Measurements from ENCODE around the gene RXRA. TPM values are rescaled to one million over a fixed set of nuclear protein-coding genes. Genes with fewer than 3 reads are reported as not detected.
A peak's percentile ranks its signal among the peaks of the same experiment; 100 is the strongest.

The RXRA gene
- total RNA-seq, 1 experiment from 2014 or later = 22.6 TPM

- DNase-seq (ENCODE audit: low read depth) = peak; percentile 34
Observed at GRCh38 chr9:134469041-134469875, 143.0 kb downstream of the RXRA start.

GRCh38 chr9:134472256-134472655 lies 146.0 kb downstream of the RXRA start:
- no peak for DNase-seq (ENCODE audit: low read depth)

- DNase-seq (ENCODE audit: low read depth) = no peak
Observed at GRCh38 chr9:134473141-134474054, 147.1 kb downstream of the RXRA start.

- no peak for DNase-seq (ENCODE audit: low read depth)
Observed at GRCh38 chr9:134474055-134474370, 147.8 kb downstream of the RXRA start.

GRCh38 chr9:134475011-134475790 lies 148.9 kb downstream of the RXRA start:
- no peak for DNase-seq (ENCODE audit: low read depth)

- no peak for DNase-seq (ENCODE audit: low read depth)
Observed at GRCh38 chr9:134476272-134476941, 150.2 kb downstream of the RXRA start.

- no peak for DNase-seq (ENCODE audit: low read depth)
Observed at GRCh38 chr9:134476942-134477335, 150.7 kb downstream of the RXRA start.

- no peak for DNase-seq (ENCODE audit: low read depth)
Observed at GRCh38 chr9:134477342-134477925, 151.2 kb downstream of the RXRA start.

- no peak for DNase-seq (ENCODE audit: low read depth)
Observed at GRCh38 chr9:134477927-134478326, 151.7 kb downstream of the RXRA start.

- no peak for DNase-seq (ENCODE audit: low read depth)
Observed at GRCh38 chr9:134481762-134482161, 155.5 kb downstream of the RXRA start.

GRCh38 chr9:134482226-134482625 lies 156.0 kb downstream of the RXRA start:
- DNase-seq (ENCODE audit: low read depth) = no peak

- no peak for DNase-seq (ENCODE audit: low read depth)
Observed at GRCh38 chr9:134483361-134484184, 157.3 kb downstream of the RXRA start.

GRCh38 chr9:134484479-134484878 lies 158.2 kb downstream of the RXRA start:
- DNase-seq (ENCODE audit: low read depth) = no peak

- DNase-seq (ENCODE audit: low read depth) = no peak
Observed at GRCh38 chr9:134485653-134486052, 159.4 kb downstream of the RXRA start.

- DNase-seq (ENCODE audit: low read depth) = no peak
Observed at GRCh38 chr9:134486143-134486591, 159.9 kb downstream of the RXRA start.

- DNase-seq (ENCODE audit: low read depth) = no peak
Observed at GRCh38 chr9:134486596-134486995, 160.3 kb downstream of the RXRA start.

Data from M059J (cell line).